Measurements from ENCODE around the gene CREB5. TPM values are rescaled to one million over a fixed set of nuclear protein-coding genes. Genes with fewer than 3 reads are reported as not detected.

CREB5 gene
- total and polyA plus RNA-seq, 8 donors = 2.5 to 11.5 (median 3.6) TPM

DNA sequence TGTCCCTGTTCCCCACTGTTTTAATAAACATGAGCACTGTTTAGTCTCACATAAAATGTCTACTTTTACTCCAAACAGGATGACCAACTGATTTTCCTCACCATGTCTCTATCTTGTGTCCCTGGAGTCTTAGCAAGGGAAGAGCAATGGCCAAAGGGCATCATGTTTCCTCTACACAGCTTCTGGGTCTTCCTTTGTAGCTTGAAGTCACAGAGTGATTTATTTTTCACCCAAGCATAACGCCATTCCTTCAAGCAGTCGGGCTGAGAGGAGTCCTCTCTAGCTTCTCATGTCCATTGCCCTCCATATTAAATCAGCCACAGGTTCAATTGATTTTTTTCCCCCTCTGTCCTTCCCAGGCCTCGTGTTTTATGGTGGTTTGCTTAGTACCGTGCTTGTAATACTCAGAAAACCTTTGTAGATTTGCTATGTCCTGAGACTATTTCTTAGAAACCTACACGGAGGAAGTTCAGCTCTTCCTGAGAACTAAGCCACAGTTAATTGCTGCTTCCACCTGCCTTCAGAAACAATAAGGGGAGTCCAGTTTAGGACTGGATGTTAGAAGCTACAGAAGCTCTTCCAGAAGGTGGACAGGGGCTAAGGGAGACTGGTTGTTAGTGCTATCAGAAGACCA, 178.8 kb downstream of the CREB5 start:
- TF ChIP-seq CTCF (IDR thresholded peaks at IDR 0.05) = no peak
- no peak for FAIRE-seq
- WGBS, 2 donors = 72 to 80% methylated on average over 5 of the region's 5 CpGs
- H3K27ac ChIP-seq = no peak overlapping the region
- no peaks in the 10 kb centered on the region for H3K36me3 ChIP-seq
- H3K9me3 ChIP-seq = no peaks in the 10 kb centered on the region
- no peak for ATAC-seq
- peaks cover 0 to 4% (median 0%) of the 10 kb centered on the region in 4 donors for H3K27me3 ChIP-seq
- no peak for DNase-seq
- intact Hi-C loops (cut with DNase I) = no loop called here
- H3K4me3 ChIP-seq = no peak overlapping the region
- no peaks in the 10 kb centered on the region for H3K4me1 ChIP-seq

- 86 to 90% methylated on average over 2 of the region's 2 CpGs for WGBS, 2 donors
- no peak overlapping the region for H3K4me3 ChIP-seq
- H3K9me3 ChIP-seq = no peaks in the 10 kb centered on the region
- TF ChIP-seq CTCF (IDR thresholded peaks at IDR 0.05) = no peak
- FAIRE-seq (no peak), ATAC-seq (no peak), DNase-seq (no peak)
- intact Hi-C loops (cut with DNase I) = no loop called here
- no peaks in the 10 kb centered on the region for H3K36me3 ChIP-seq
- H3K4me1 ChIP-seq = no peaks in the 10 kb centered on the region
- no peak overlapping the region for H3K27ac ChIP-seq
- peaks cover 0 to 4% (median 0%) of the 10 kb centered on the region in 4 donors for H3K27me3 ChIP-seq
Measured at GRCh38 chr7:28591725-28592349, 179.5 kb downstream of the CREB5 start.

DNA sequence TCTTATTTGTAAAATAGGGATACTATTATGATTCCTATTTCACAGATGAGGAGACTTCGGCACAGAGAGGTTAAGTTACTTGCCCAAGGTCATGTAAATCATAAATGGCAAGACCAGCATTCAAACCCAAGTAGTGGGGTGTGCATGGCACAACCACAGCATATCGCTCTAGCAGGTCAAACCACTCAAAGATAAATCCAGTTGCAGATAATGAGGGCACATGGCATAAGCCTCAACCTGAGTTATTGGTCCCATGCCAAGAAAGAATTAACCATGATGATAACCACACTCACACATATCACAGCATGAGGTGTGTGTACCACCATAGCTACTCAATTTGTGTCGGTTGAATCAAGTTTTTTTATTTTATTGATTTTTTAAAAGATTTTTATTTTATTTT, 180.5 kb downstream of the CREB5 start:
- WGBS, 2 donors = 88 to 98% methylated on average over 3 of the region's 3 CpGs
- no peaks in the 10 kb centered on the region for H3K4me1 ChIP-seq
- no peak for FAIRE-seq
- peaks cover 0 to 4% (median 0%) of the 10 kb centered on the region in 4 donors for H3K27me3 ChIP-seq
- H3K9me3 ChIP-seq = no peaks in the 10 kb centered on the region
- TF ChIP-seq CTCF (IDR thresholded peaks at IDR 0.05) = no peak
- DNase-seq = no peak
- intact Hi-C loops (cut with DNase I) = no loop called here
- H3K27ac ChIP-seq = no peak overlapping the region
- ATAC-seq = no peak
- no peak overlapping the region for H3K4me3 ChIP-seq
- no peaks in the 10 kb centered on the region for H3K36me3 ChIP-seq

GRCh38 chr7:28595076-28595475, 182.8 kb downstream of the CREB5 start:
- H3K4me3 ChIP-seq = no peak overlapping the region
- FAIRE-seq (no peak), ATAC-seq (no peak), DNase-seq (no peak)
- H3K9me3 ChIP-seq = no peaks in the 10 kb centered on the region
- TF ChIP-seq CTCF (IDR thresholded peaks at IDR 0.05) = no peak
- H3K4me1 ChIP-seq = no peaks in the 10 kb centered on the region
- H3K27ac ChIP-seq = no peak overlapping the region
- peaks cover 0 to 4% (median 0%) of the 10 kb centered on the region in 4 donors for H3K27me3 ChIP-seq
- intact Hi-C loops (cut with DNase I) = no loop called here
- H3K36me3 ChIP-seq = no peaks in the 10 kb centered on the region
- WGBS, 2 donors = 74 to 83% methylated on average over 4 of the region's 4 CpGs

GRCh38 chr7:28595801-28596200, 183.5 kb downstream of the CREB5 start:
- no peak for ATAC-seq
- H3K27ac ChIP-seq = no peak overlapping the region
- no peak for TF ChIP-seq CTCF (IDR thresholded peaks at IDR 0.05)
- no peaks in the 10 kb centered on the region for H3K4me1 ChIP-seq
- intact Hi-C loops (cut with DNase I) = no loop called here
- no peak overlapping the region for H3K4me3 ChIP-seq
- FAIRE-seq = no peak
- no peaks in the 10 kb centered on the region for H3K9me3 ChIP-seq
- 84 to 90% methylated on average over 3 of the region's 3 CpGs for WGBS, 2 donors
- no peak for DNase-seq
- H3K27me3 ChIP-seq = peaks cover 0 to 4% (median 0%) of the 10 kb centered on the region in 4 donors
- H3K36me3 ChIP-seq = no peaks in the 10 kb centered on the region

Measured in pancreas (tissue), 10 donors.